Astrocyte (in vitro differentiated cells and primary cell): ENCODE data around the gene TPST2. TPM values are rescaled to one million over a fixed set of nuclear protein-coding genes. Genes with fewer than 3 reads are reported as not detected.

Experiments used
- DNase-seq: peaks from one replicate; pipeline ENCODE4 v3.0.0-alpha.2; 2010; ENCODE audit warnings: low read depth
- FAIRE-seq: peaks from 2 replicates; lab custom pipeline; 2011; peaks lifted over from hg19 to GRCh38; lab: Jason Lieb, UNC
- H2AFZ ChIP-seq: 2 replicates; pipeline ENCODE4 v1.6.0; 2012; ENCODE audit warnings: low read depth, low read length, inconsistent platforms
- H3K27ac ChIP-seq: 2 replicates; pipeline ENCODE4 v1.5.1; 2011; ENCODE audit warnings: low read depth, low read length, inconsistent platforms
- H3K27me3 ChIP-seq: 2 replicates; pipeline ENCODE4 v1.6.0; 2011; ENCODE audit warnings: low read length, inconsistent platforms; ENCODE audit not compliant: insufficient read depth
- H3K36me3 ChIP-seq: 2 replicates; pipeline ENCODE4 v1.5.1; 2011; ENCODE audit warnings: low read length, inconsistent platforms; ENCODE audit not compliant: insufficient read depth
- H3K4me1 ChIP-seq: 2 replicates; pipeline ENCODE4 v1.5.1; 2011; ENCODE audit warnings: low read length, inconsistent platforms; ENCODE audit not compliant: insufficient read depth
- H3K4me2 ChIP-seq: 2 replicates; pipeline ENCODE4 v1.6.0; 2012; ENCODE audit warnings: low read length, inconsistent platforms
- H3K4me3 ChIP-seq: 2 replicates; pipeline ENCODE4 v1.5.1; 2011; ENCODE audit warnings: low read depth, mild to moderate bottlenecking, low read length, inconsistent platforms; ENCODE audit not compliant: insufficient read depth
- H3K79me2 ChIP-seq: 2 replicates; pipeline ENCODE4 v1.6.0; 2012; ENCODE audit warnings: mild to moderate bottlenecking, low read length, inconsistent platforms; ENCODE audit not compliant: insufficient read depth
- H3K9ac ChIP-seq: 2 replicates; pipeline ENCODE4 v1.6.0; 2012; ENCODE audit warnings: mild to moderate bottlenecking, low read length, inconsistent platforms
- H3K9me3 ChIP-seq: 2 replicates; pipeline ENCODE4 v1.5.1; 2012; ENCODE audit warnings: low read depth, mild to moderate bottlenecking, low read length, inconsistent platforms; ENCODE audit not compliant: insufficient read depth
- H4K20me1 ChIP-seq: 2 replicates; pipeline ENCODE4 v1.6.0; 2012; ENCODE audit warnings: low read length, inconsistent platforms; ENCODE audit not compliant: insufficient read depth
- H3K27ac Mint-ChIP-seq: one replicate; pipeline ENCODE4 v1.8.0; 2021; ENCODE audit warnings: mild to moderate bottlenecking, mixed read lengths; ENCODE audit not compliant: unreplicated experiment
- H3K27me3 Mint-ChIP-seq: one replicate; pipeline ENCODE4 v1.8.0; 2021; ENCODE audit warnings: low read depth, mixed read lengths; ENCODE audit not compliant: unreplicated experiment
- H3K36me3 Mint-ChIP-seq: one replicate; pipeline ENCODE4 v1.8.0; 2021; ENCODE audit warnings: low read depth, mixed read lengths; ENCODE audit not compliant: unreplicated experiment
- H3K4me1 Mint-ChIP-seq: one replicate; pipeline ENCODE4 v1.8.0; 2021; ENCODE audit warnings: low read depth, mixed read lengths; ENCODE audit not compliant: unreplicated experiment
- H3K4me3 Mint-ChIP-seq: one replicate; pipeline ENCODE4 v1.8.0; 2021; ENCODE audit warnings: mild to moderate bottlenecking, moderate library complexity, mixed read lengths; ENCODE audit not compliant: unreplicated experiment
- H3K9me3 Mint-ChIP-seq: one replicate; pipeline ENCODE4 v1.8.0; 2021; ENCODE audit warnings: mild to moderate bottlenecking, mixed read lengths; ENCODE audit not compliant: unreplicated experiment
- CTCF ChIP-seq: IDR thresholded peaks from 2 replicates; pipeline ENCODE4 v1.5.1; 2011; ENCODE audit warnings: low read depth, mild to moderate bottlenecking, inconsistent platforms, low read length, moderate library complexity; ENCODE audit not compliant: insufficient read depth
- EZH2 ChIP-seq: IDR thresholded peaks from 2 replicates; pipeline ENCODE4 v1.6.1; 2012; ENCODE audit warnings: mild to moderate bottlenecking, low read length, inconsistent platforms; ENCODE audit not compliant: insufficient read depth
- total RNA-seq: library from RNA; stranded (reverse); gene quantifications from 2 replicates; pipeline ENCODE4 v1.2.1, GENCODE V29; 2021

Gene TPST2
- total RNA-seq, 1 donor from 2014 or later, result 55.7 TPM

DNA sequence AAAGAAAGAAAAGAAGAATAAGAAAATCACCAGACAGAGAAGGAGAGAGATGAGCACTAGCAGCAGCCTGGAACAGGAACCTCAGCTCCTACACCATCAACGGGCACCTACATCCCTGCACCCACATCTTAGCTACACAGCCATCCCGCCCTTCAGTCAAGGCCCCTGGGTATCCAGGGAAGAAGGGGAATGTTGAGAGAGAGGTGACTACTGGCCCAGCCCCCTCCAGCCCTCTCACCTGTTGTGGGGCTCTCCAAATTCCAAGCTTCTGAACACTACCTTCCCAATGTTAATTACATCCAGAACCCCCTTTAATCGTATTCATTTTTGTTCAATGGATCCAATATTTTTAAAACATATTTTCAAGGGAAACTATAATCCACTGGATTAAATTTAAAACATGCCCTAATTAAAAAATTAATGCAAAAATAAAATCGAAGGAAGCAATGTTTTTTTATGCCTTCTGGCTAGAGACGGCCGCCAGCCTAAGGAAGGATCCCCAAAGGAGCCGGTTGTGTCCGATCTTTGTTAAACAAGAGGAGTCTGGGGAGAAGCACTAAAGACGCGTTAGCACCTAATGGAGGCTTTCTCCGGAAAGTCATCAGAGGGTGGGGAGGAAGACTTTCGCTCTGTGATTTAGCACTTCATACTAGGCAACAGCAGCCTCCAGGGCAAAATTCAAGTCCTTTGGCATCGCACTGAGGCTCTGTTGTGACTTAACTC lies 9.5 kb downstream of the TPST2 start:
- Mint-ChIP-seq H3K9me3 (no peaks in the 10 kb centered on the region), H3K36me3 (peaks cover 12% of the 10 kb centered on the region), H3K27me3 (no peaks in the 10 kb centered on the region), H3K4me1 (peaks cover 26% of the 10 kb centered on the region), H3K27ac (no peak overlapping the region), H3K4me3 (no peak overlapping the region)
- no peaks in the 10 kb centered on the region for H3K27me3 ChIP-seq
- no peak overlapping the region for H3K4me3 ChIP-seq
- H3K79me2 ChIP-seq, result peaks cover 77% of the 10 kb centered on the region
- peaks cover 9% of the 10 kb centered on the region for H3K4me1 ChIP-seq
- no peak overlapping the region for H3K27ac ChIP-seq
- H3K36me3 ChIP-seq, result no peaks in the 10 kb centered on the region
- no peaks in the 10 kb centered on the region for H3K9me3 ChIP-seq
- no peak for FAIRE-seq
- H3K4me2 ChIP-seq, result no peak overlapping the region
- no peak for TF ChIP-seq CTCF
- no peak for TF ChIP-seq EZH2
- H3K9ac ChIP-seq, result no peak overlapping the region
- DNase-seq, result no peak
- H2AFZ ChIP-seq, result no peak overlapping the region
- peaks cover 76% of the 10 kb centered on the region for H4K20me1 ChIP-seq

- Histone ChIP-seq H4K20me1 (peaks cover 76% of the 10 kb centered on the region), H3K9ac (no peak overlapping the region), H3K36me3 (no peaks in the 10 kb centered on the region), H2AFZ (no peak overlapping the region), H3K4me2 (no peak overlapping the region), H3K4me1 (no peaks in the 10 kb centered on the region), H3K27ac (no peak overlapping the region), H3K79me2 (peaks cover 85% of the 10 kb centered on the region), H3K4me3 (no peak overlapping the region), H3K9me3 (no peaks in the 10 kb centered on the region), H3K27me3 (no peaks in the 10 kb centered on the region)
- Mint-ChIP-seq H3K4me3 (no peak overlapping the region), H3K9me3 (no peaks in the 10 kb centered on the region), H3K36me3 (peaks cover 12% of the 10 kb centered on the region), H3K4me1 (peaks cover 17% of the 10 kb centered on the region), H3K27ac (no peak overlapping the region), H3K27me3 (no peaks in the 10 kb centered on the region)
- FAIRE-seq, result no peak
- no peak for TF ChIP-seq CTCF
- TF ChIP-seq EZH2, result no peak
- no peak for DNase-seq
Observed at GRCh38 chr22:26579331-26579886, 10.5 kb downstream of the TPST2 start.

GRCh38 chr22:26577081-26577480 lies 12.9 kb downstream of the TPST2 start:
- H3K4me3 ChIP-seq, result no peak overlapping the region
- peaks cover 86% of the 10 kb centered on the region for H3K79me2 ChIP-seq
- peaks cover 12% of the 10 kb centered on the region for H3K4me1 Mint-ChIP-seq

More at GRCh38 chr22:26577081-26577480, 12.9 kb downstream of the TPST2 start:
- Mint-ChIP-seq H3K27ac (no peak overlapping the region), H3K36me3 (peaks cover 11% of the 10 kb centered on the region), H3K4me3 (no peak overlapping the region), H3K9me3 (no peaks in the 10 kb centered on the region), H3K27me3 (no peaks in the 10 kb centered on the region)
- Histone ChIP-seq H3K36me3 (no peaks in the 10 kb centered on the region), H3K4me1 (no peaks in the 10 kb centered on the region), H3K9ac (no peak overlapping the region), H2AFZ (no peak overlapping the region), H3K9me3 (no peaks in the 10 kb centered on the region), H3K27me3 (no peaks in the 10 kb centered on the region), H4K20me1 (peaks cover 82% of the 10 kb centered on the region), H3K4me2 (no peak overlapping the region), H3K27ac (no peak overlapping the region)
- DNase-seq (no peak), FAIRE-seq (no peak)
- TF ChIP-seq EZH2 (no peak), CTCF (no peak)
